Adrenal gland (tissue), 12 donors: ENCODE measurements around the gene AMMECR1. TPM values are rescaled to one million over a fixed set of nuclear protein-coding genes. Genes with fewer than 3 reads are reported as not detected.

ENCODE experiments used
- DNase-seq, 7 donors: peaks; one replicate each; pipeline ENCODE4 v3.0.0-alpha.2; 2019 to 2020
- H3K27ac ChIP-seq, 5 donors: fragments of 200-600 bp; sonication (generic) in 4 of 5; 1 replicate in 3 of 5; 2 replicates in 2 of 5; pipeline versions ENCODE4 v1.5.1 to v1.8.0; 2016 to 2020; ENCODE audit warnings: mild to moderate bottlenecking in 1 of 5
- H3K27me3 ChIP-seq: fragments of 200-600 bp; 2 replicates; pipeline ENCODE4 v1.8.0; 2021
- H3K36me3 ChIP-seq, 2 donors: fragments of 200-600 bp; replicated peaks in 1 of 2; 1 replicate in 1 of 2; 2 replicates in 1 of 2; pipeline versions ENCODE4 v1.5.1 to v1.8.0; 2018 to 2022
- H3K4me1 ChIP-seq, 2 donors: fragments of 200-600 bp; replicated peaks in 1 of 2; 1 replicate in 1 of 2; 2 replicates in 1 of 2; pipeline versions ENCODE4 v1.5.1 to v1.8.0; 2018 to 2021
- H3K4me3 ChIP-seq, 4 donors: fragments of 200-600 bp; sonication (generic) in 3 of 4; one replicate each; pipeline ENCODE4 v1.5.1; 2016 to 2018
- H3K9me3 ChIP-seq, 3 donors: fragments of 200-600 bp; sonication (generic) in 1 of 3; replicated peaks in 1 of 3; 1 replicate in 2 of 3; 2 replicates in 1 of 3; pipeline versions ENCODE4 v1.5.1 to v1.8.0; 2016 to 2021
- CTCF ChIP-seq, 6 experiments: fragments of 450-650 bp in 4 of 6; fragments of 200-600 bp in 2 of 6; sonication (generic) in 1 of 6; IDR thresholded peaks; 1 replicate in 5 of 6; 2 replicates in 1 of 6; pipeline versions ENCODE4 v1.5.1 to v1.8.0; 2016 to 2021; ENCODE audit warnings: antibody characterized with exemption in 6 of 6, mild to moderate bottlenecking in 2 of 6, moderate library complexity in 1 of 6
- POLR2A ChIP-seq, 2 donors: fragments of 450-650 bp; IDR thresholded peaks; one replicate each; pipeline ENCODE4 v1.6.1; 2017; ENCODE audit warnings: antibody characterized with exemption in 2 of 2, mild to moderate bottlenecking in 2 of 2, moderate library complexity in 1 of 2
- WGBS, 4 donors: extraction: QIAGEN DNeasy Blood & Tissue Kit in 2 of 4; methylation state at CpG; one replicate each; pipeline versions ENCODE4 v1.1.5 to v1.1.7; 2013 to 2017; 5-methylcytosine and 5-hydroxymethylcytosine counted together
- intact Hi-C, 2 donors: fragments of 100-400 bp; cut with DNase I; formaldehyde crosslinking; loops; one replicate each; pipeline versions ENCODE4 v1.14.1 to v1.15.0; 2022 to 2023
- polyA plus RNA-seq, 3 donors: library from polyadenylated mRNA; stranded (reverse); fragments of 200-250 nt in 2 of 3; fragments of 350-450 nt in 1 of 3; fragmentation: Illumina TruSeq in 1 of 3; extraction: RNeasy Lipid Tissue Mini Kit (QIAGEN cat#74804) in 1 of 3; gene quantifications; one replicate each; pipeline ENCODE4 v1.2.3, GENCODE V29; 2013 to 2014
- total RNA-seq, 9 donors: library from RNA; depleted of rRNA in 4 of 9; stranded (reverse); fragments of >200 nt in 4 of 9; fragments of 120-200 nt in 1 of 9; fragmentation: NEBNext Ultra II Directional in 1 of 9; extraction: Animal tissue kit (Norgen Biotek cat#: 25700) in 1 of 9; gene quantifications; one replicate each; pipeline versions ENCODE4 v1.1.0 to v1.2.4, GENCODE V29; 2013 to 2023
- donor health status: healthy with polysubstance abuse.
- donor health status: Bipolar disorder and iron deficiency.
- donor health status: DM: yes; HTN: yes; CAD: no.
- donor health status: DM: no; HTN: no; CAD: no.
- donor health status: DM: no; HTN: no; CAD: no.
- donor health status: DM: yes; HTN: yes; CAD: no.

AMMECR1 gene
- total and polyA plus RNA-seq, 12 donors = 2.6 to 20.1 (median 7.8) TPM

GRCh38 chrX:110251961-110252360, 65.9 kb downstream of the AMMECR1 start:
- intact Hi-C loops = no loop called here
- Histone ChIP-seq H3K9me3 (no peaks in the 10 kb centered on the region), H3K27ac (no peak overlapping the region), H3K27me3 (no peaks in the 10 kb centered on the region), H3K36me3 (no peaks in the 10 kb centered on the region), H3K4me1 (no peaks in the 10 kb centered on the region), H3K4me3 (no peak overlapping the region)
- no peak for TF ChIP-seq POLR2A (IDR thresholded peaks at IDR 0.05)
- TF ChIP-seq CTCF (IDR thresholded peaks at IDR 0.05) = no peak
- WGBS, 4 donors = 69 to 98% (median 85%) methylated on average over 1 of the region's 1 CpG
- DNase-seq = no peak

GRCh38 chrX:110251526-110251925, 66.4 kb downstream of the AMMECR1 start:
- no peaks in the 10 kb centered on the region for H3K4me1 ChIP-seq
- no peak for TF ChIP-seq POLR2A (IDR thresholded peaks at IDR 0.05)
- no peak for TF ChIP-seq CTCF (IDR thresholded peaks at IDR 0.05)
- no peak overlapping the region for H3K27ac ChIP-seq
- H3K9me3 ChIP-seq = no peaks in the 10 kb centered on the region
- no peaks in the 10 kb centered on the region for H3K36me3 ChIP-seq
- no peaks in the 10 kb centered on the region for H3K27me3 ChIP-seq
- DNase-seq = no peak
- WGBS, 4 donors = 60 to 83% (median 68%) methylated on average over 1 of the region's 1 CpG
- intact Hi-C loops = no loop called here
- H3K4me3 ChIP-seq = no peak overlapping the region

GRCh38 chrX:110250847-110251246, 67.0 kb downstream of the AMMECR1 start:
- no peak overlapping the region for H3K27ac ChIP-seq
- H3K36me3 ChIP-seq = no peaks in the 10 kb centered on the region
- 95 to 100% (median 100%) methylated on average over 1 of the region's 1 CpG for WGBS, 4 donors
- no peaks in the 10 kb centered on the region for H3K9me3 ChIP-seq
- no peak overlapping the region for H3K4me3 ChIP-seq
- no peak for DNase-seq
- TF ChIP-seq POLR2A (IDR thresholded peaks at IDR 0.05) (no peak), CTCF (IDR thresholded peaks at IDR 0.05) (no peak)
- no peaks in the 10 kb centered on the region for H3K27me3 ChIP-seq
- intact Hi-C loops = no loop called here
- H3K4me1 ChIP-seq = no peaks in the 10 kb centered on the region

- intact Hi-C loops = no loop called here
- WGBS, 4 donors = 49 to 92% (median 81%) methylated on average over 1 of the region's 1 CpG
- Histone ChIP-seq H3K27ac (no peak overlapping the region), H3K27me3 (no peaks in the 10 kb centered on the region), H3K36me3 (no peaks in the 10 kb centered on the region), H3K9me3 (no peaks in the 10 kb centered on the region), H3K4me3 (no peak overlapping the region), H3K4me1 (no peaks in the 10 kb centered on the region)
- no peak for DNase-seq
- TF ChIP-seq POLR2A (IDR thresholded peaks at IDR 0.05) = no peak
- no peak for TF ChIP-seq CTCF (IDR thresholded peaks at IDR 0.05)
Measured at GRCh38 chrX:110248578-110248977, 69.3 kb downstream of the AMMECR1 start.
